RPMI7951 (cell line): ENCODE data around the gene ADGRG1. TPM values are rescaled to one million over a fixed set of nuclear protein-coding genes. Genes with fewer than 3 reads are reported as not detected.

Source experiments
- DNase-seq: peaks from one replicate; pipeline ENCODE4 v3.0.0-alpha.2; 2012; ENCODE audit warnings: low read depth
- total RNA-seq: library from RNA; depleted of rRNA; stranded (reverse); fragments of >200 nt; shearing (Covaris generic); gene quantifications from 2 replicates; pipeline ENCODE4 v1.2.3, GENCODE V29; 2014

ADGRG1 gene
- total RNA-seq, 1 experiment from 2014 or later = 3.7 TPM

DNA sequence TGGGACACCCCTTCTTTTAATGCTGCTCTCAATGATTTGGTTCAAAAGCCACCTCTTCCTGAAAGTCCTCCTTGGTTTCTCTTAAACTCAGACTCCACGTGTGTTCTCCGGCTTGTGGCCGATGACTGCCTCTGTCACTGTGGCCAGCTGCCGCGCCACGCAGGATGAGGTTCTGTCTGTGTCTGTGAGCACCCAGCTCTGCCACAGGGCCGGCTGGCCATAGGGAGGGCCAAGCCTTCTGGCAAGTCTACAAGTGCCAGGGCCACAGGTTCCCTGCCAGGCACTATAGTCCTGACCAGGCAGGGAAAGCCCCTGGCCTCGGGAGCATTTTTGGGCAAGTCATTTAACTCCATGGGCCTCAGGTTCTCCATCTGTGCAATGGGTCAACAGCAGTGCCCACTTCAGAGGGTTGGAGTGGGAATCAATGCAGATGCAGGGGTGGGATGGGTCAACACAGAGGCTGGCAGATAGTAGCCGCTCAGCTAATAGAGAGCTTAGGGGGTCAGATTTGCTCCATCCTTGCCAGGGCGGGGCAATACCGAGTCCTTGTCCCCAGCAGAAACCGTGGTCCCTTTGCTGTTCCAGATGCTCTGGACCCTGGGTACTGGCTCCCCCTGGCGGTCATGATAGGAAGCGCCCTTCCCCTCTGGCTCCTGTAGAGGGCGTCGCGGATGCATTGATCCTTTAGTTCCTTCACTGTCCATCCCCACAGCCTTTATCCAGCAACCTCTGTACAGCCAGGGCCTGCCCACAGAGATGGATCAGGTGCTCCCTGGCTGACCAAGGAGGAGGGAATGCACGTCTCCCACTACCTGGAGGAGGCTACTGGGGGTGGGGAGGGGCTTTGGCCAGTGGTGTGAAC is 20.4 kb downstream of the ADGRG1 start:
- peak; percentile 72 for DNase-seq

DNA sequence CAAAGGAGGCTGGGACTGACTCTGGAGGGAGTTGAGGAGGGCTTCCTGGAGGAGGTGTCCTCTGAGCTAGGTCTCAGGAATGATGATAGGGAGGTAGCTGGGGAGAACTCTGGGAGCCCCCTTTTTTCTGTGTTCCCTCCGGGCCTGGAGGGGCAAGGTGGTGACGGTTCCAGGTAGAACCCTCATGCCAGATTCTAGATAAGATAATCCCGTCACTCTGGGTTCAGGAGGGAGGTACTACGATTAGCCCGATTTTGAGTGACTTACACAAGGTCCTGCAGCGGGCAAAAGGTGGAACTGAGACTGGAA is 21.0 kb downstream of the ADGRG1 start:
- DNase-seq = no peak

DNA sequence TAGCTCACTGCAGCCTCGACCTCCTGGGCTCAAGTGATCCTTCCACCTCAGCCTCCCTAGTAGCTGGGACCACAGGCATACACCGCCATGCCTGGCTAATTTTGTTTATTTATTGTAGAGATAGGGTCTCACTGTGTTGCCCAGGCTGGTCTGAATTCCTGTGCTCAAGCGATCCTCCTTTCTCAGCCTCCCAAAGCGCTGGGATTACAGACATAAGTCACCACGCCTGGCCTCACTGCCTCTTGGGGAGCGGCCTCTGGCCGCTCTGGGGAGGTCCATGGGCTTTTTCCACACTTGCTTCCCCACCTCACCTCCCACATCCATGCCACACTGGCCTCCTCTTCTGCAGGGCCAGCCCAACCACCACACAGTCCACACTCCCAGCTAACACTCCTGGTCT is 21.4 kb downstream of the ADGRG1 start:
- DNase-seq = no peak

DNA sequence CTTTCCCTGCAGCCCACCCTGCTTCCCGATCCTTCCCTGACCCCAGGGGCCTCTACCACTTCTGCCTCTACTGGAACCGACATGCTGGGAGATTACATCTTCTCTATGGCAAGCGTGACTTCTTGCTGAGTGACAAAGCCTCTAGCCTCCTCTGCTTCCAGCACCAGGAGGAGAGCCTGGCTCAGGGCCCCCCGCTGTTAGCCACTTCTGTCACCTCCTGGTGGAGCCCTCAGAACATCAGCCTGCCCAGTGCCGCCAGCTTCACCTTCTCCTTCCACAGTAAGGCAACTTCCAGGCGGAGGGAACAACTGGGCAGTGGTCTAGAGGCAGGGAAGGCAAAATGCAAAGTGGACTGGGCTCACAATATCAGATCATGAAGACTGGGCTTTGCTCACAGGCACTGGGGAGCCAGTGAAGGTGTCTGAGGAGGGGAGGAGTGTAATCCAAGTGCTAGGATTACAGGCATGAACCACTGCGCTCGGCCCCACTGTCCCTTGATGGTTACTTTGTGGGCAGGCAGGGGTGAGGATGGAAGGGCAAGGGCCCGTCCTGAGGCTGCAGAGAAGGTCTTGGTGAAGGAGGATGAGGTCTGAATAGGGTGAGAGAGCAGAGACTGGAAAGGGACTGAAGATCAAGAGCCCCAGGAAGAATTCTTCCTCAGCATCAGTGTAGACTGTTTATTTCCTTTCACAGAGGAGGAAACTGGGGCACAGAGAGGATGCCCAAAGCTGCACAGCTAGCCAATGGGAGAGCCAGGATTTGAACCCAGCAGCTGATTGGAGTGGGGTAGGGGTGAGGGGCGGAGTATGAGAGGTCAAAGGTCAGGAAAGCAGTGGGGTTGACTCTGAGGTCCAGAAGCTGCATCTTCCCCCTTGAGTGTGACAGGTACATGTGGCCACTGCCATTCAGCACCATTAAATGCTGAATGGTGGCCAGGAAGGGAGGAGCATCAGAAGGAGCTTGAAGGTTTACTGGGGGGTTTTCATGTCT is 23.2 kb downstream of the ADGRG1 start:
- no peak for DNase-seq

DNA sequence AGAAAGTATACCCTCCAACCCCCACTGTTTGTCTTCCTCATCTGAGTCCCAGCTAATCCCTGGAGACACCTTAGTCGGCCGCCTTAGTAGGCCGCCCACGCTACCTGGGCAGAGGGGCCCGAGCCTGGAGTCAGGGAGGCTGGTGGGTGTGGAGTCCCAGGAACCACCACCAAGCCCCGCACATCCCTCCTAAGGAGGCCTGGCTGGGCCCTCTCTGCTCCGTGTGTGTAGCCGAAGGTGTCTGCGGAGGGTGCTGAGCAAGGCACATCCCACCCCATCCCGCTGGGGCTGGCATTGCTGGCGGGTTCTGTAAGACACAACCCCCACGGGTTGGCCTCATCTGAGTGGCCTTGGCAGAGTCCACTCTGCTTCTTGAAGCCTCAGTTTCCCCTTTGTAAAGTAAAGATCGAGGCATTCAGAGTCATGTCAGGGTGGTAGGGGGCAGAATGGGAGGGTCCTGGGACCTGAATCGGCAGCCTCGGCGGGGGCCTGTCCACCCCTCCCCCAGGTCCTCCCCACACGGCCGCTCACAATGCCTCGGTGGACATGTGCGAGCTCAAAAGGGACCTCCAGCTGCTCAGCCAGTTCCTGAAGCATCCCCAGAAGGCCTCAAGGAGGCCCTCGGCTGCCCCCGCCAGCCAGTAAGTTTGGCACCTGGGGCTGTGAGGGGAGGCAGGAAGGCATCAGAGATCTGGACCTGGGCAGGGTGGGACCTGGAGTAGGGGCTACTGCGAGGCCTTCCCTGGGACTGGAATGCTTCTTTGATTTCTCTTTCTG is 24.5 kb downstream of the ADGRG1 start:
- DNase-seq = no peak

DNA sequence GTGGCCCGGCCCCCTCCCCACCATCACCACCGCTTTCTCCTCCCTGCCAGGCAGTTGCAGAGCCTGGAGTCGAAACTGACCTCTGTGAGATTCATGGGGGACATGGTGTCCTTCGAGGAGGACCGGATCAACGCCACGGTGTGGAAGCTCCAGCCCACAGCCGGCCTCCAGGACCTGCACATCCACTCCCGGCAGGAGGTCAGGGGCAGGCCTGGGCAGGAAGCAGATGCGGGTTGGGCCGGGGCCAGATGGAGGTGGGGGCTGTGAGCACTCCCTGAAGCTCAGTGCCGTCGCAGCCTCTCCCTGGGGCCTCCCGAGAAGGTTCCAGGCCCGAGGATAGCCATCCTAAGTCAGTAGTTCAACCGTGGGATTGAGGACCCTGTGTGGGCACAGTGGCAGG is 25.5 kb downstream of the ADGRG1 start:
- no peak for DNase-seq

DNA sequence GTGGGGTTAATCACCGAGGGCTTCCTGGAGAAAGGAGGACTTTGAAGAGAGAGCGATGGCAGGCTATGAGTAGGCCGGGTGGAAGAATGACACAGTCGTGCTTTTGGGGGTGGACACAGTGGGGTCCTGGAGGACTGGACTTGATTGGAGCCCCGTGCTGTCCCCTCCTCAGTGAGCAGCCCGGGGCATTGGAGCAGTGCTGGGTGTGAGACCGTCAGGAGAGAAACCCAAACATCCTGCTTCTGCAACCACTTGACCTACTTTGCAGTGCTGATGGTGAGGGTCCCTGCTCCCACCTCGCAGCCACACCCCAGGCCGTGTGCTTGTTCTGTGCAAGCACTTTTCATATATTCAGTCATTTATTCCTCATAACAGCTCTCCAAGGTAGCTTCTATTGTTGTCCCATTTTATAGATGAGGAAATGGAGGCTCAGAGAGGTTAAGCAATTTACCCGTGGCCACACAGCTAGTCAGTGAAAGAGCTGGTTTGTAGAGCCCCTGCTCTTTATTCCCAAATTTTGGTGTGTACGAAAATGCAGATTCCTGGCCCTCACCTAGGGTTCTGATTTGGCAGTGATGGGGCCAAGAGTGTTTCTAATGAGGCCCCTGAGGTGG is 28.0 kb downstream of the ADGRG1 start:
- no peak for DNase-seq

DNA sequence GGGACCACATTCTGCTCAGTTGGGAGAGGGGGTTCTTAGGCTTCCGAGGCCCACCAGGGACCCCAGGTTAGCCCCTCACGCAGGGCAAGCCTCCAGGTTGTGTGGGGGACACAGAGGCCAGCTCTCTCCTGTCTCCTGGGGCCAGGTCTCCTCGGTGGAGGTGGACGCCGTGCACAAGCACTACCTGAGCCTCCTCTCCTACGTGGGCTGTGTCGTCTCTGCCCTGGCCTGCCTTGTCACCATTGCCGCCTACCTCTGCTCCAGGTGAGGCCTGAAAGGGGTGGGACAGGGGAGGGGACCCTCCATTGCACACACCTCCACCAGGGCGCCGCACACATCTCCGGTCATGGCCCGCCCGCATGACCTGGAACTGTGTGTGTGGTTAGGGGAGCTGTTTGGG is 28.8 kb downstream of the ADGRG1 start:
- no peak for DNase-seq

DNA sequence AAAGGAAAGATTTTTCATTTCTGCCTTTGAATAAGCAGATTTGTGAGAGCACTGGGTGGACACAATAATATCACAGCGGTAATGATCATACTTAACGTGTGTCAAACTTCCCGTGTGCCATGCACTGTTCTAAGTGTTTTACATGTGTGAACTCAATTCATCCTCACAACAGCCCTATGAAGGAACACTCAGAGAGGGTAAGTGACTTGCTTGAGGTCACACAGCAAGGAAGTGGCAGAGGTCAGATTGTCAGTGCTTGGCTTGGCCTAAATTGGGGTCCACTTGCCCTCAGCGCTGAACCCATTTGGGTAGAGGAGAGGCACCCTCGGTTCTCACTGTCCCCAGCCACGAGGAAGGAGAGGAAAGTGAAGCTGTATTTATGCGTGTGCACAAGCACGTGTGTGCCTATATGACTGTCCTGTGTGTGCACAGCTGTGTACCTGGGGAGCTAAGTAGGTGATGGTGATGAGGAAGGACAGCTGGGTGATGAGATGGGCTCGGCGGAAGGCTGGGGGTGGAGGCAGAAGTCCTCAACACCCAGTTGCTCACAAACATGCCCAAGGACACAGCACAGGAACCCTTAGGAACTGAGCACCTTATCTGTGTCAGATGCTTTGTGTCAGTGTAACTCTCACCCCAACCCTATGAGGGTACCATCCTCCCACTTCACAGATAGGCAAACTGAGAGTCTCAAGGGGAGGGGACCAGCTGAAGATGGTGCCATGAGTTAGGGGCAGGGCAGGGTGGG is 29.9 kb downstream of the ADGRG1 start:
- no peak for DNase-seq

DNA sequence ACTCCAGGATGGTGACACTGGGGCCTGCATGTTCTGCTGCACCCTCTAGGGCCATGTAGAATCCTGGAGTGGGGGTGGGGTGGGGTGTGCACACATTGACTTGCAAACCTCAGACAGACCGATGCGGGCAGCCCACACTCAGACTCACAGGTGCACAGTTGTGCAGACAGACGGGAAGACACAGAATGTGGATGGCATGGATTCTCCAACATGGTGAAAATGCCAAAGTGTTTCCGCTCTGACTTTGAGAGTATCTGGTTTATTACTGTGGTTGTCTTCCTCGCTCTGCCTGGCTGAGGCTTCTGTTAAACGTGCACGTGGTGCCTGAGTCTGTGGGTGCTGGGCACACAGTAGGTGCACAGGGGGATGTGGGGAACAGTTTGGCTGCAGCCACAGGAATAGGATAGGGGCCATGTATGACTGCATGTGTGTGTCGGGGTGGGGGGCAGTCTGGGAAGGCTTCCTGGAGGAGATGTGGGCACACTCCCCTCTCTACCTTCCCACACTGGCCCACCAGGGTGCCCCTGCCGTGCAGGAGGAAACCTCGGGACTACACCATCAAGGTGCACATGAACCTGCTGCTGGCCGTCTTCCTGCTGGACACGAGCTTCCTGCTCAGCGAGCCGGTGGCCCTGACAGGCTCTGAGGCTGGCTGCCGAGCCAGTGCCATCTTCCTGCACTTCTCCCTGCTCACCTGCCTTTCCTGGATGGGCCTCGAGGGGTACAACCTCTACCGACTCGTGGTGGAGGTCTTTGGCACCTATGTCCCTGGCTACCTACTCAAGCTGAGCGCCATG is 30.6 kb downstream of the ADGRG1 start:
- no peak for DNase-seq

DNA sequence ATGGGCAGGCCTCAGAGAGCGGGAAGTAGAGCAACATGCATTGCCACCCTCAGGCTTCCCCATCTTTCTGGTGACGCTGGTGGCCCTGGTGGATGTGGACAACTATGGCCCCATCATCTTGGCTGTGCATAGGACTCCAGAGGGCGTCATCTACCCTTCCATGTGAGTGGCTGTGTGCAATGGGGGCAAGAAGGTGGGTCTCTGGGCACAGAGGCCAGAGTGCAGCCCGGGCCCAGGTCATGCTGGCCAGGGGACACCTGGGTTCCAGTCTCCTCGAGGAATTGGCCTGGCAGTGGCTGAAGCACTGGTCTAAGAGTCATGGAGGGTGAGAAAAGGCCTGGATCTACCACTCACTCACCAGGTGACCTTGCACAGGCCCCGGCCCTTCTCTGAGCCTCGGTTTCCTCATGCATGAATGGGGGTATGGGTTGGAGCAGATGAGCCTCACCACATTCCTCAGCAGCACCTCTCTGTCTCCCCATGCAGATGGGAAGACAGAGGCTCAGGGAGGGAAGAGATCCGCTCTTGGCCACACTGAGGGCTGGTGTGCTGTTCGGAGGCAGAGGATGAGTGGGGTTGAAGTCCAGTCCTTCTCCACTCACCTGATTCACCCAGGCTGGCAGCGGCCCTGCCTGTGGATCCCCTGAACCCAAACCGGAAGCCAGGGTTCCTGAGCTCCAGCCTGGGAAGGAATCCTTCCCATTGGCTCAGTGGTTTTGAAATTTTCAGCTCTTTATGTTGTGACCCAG is 32.5 kb downstream of the ADGRG1 start:
- DNase-seq = no peak

DNA sequence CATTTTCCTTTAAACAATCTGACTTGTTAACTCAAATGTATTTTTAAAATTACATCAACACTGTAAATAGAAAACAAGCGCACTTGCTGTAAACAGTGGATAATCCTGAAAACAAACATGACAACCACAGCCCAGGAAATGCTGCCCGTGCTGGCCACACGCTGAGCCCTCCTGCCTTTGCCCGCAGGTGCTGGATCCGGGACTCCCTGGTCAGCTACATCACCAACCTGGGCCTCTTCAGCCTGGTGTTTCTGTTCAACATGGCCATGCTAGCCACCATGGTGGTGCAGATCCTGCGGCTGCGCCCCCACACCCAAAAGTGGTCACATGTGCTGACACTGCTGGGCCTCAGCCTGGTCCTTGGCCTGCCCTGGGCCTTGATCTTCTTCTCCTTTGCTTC is 33.1 kb downstream of the ADGRG1 start:
- DNase-seq = no peak

DNA sequence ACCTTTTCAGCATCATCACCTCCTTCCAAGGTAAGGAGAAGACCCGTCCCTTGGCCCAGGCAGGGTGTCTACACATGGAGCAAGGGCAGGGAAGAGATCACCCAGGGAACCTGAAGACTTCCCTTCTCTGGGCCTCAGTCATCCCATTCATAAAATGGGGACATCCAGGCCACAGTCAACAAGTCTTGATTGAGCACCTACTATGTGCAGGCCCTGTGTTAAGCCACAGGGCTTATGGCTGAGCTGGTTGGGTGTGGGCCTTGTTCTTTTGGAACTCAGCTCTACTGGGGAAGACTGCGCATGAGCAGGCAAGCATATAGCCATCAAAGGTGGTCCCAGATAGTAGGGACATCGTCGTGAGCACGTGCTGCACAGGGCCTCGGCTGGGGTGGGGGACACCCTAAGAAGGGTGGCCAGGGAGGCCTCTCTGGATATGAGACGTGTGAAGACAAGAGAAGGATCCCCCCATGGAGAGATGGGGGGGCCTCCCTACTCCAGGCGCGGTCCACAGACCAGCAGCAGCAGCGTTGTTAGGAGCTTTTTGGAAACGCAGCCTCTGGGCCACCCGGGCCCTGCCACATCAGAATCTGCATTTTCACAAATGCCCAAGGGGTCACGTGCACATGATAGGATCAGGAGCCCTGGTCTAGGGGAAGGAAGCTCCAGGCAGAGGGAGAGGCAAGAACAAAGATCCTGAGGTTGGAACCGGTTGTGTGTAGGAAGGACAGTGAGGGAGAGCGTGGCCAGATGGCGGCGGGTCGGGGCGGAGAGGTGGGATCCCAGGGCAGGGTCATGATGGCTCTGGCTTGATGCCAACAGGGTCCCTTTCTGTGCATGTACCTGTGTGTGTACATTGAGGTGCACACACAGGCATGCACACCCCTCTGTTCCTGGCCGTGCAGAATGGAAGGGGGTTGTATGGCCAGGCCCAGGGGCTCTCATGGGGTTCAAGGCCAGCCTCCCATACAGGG is 33.8 kb downstream of the ADGRG1 start:
- DNase-seq = no peak

DNA sequence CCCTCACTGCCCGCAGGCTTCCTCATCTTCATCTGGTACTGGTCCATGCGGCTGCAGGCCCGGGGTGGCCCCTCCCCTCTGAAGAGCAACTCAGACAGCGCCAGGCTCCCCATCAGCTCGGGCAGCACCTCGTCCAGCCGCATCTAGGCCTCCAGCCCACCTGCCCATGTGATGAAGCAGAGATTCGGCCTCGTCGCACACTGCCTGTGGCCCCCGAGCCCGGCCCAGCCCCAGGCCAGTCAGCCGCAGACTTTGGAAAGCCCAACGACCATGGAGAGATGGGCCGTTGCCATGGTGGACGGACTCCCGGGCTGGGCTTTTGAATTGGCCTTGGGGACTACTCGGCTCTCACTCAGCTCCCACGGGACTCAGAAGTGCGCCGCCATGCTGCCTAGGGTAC is 35.0 kb downstream of the ADGRG1 start:
- DNase-seq = no peak

DNA sequence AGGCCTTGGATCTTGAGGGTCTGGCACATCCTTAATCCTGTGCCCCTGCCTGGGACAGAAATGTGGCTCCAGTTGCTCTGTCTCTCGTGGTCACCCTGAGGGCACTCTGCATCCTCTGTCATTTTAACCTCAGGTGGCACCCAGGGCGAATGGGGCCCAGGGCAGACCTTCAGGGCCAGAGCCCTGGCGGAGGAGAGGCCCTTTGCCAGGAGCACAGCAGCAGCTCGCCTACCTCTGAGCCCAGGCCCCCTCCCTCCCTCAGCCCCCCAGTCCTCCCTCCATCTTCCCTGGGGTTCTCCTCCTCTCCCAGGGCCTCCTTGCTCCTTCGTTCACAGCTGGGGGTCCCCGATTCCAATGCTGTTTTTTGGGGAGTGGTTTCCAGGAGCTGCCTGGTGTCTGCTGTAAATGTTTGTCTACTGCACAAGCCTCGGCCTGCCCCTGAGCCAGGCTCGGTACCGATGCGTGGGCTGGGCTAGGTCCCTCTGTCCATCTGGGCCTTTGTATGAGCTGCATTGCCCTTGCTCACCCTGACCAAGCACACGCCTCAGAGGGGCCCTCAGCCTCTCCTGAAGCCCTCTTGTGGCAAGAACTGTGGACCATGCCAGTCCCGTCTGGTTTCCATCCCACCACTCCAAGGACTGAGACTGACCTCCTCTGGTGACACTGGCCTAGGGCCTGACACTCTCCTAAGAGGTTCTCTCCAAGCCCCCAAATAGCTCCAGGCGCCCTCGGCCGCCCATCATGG is 35.7 kb downstream of the ADGRG1 start:
- DNase-seq = no peak

DNA sequence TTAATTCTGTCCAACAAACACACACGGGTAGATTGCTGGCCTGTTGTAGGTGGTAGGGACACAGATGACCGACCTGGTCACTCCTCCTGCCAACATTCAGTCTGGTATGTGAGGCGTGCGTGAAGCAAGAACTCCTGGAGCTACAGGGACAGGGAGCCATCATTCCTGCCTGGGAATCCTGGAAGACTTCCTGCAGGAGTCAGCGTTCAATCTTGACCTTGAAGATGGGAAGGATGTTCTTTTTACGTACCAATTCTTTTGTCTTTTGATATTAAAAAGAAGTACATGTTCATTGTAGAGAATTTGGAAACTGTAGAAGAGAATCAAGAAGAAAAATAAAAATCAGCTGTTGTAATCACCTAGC is 36.2 kb downstream of the ADGRG1 start:
- no peak for DNase-seq

DNA sequence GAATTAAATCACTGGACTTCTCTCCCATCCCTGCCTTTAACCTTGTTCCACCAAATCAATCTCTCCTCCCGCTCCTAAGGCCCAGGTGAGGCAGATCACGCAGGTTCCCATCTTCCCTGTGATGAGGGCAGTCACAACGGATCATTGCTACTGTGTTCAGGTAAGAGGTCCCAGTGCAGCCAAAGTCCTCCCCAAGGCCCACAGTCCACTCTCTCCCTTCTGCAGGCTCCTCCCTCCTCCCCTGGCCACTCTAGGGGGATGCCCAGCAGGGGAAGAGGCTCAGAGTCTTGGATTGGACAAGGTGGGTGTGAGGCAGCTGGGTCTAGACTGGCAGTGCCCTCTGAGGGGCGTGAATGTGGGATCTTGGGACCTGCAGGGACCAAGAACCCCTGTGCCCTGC is 37.1 kb downstream of the ADGRG1 start:
- DNase-seq = no peak
